ENCODE measurements around the gene TMPRSS3.
A peak's percentile ranks its signal among the peaks of the same experiment; 100 is the strongest.

The TMPRSS3 gene

GRCh38 chr21:42365770-42366169 lies 30.1 kb downstream of the TMPRSS3 start:
- no peak overlapping the region for H3K4me3 Mint-ChIP-seq
- H3K27ac Mint-ChIP-seq, result no peak overlapping the region
- H3K27me3 Mint-ChIP-seq, result peaks cover 8 to 22% of the 10 kb centered on the region in 2 donors
- ATAC-seq (replicated peaks) (no peak), DNase-seq (no peak)
- H3K4me1 Mint-ChIP-seq (ENCODE audit: low read depth in 2 of 2), result peaks cover 0 to 7% of the 10 kb centered on the region in 2 donors
- peaks cover 5% of the 10 kb centered on the region for H3K36me3 Mint-ChIP-seq (ENCODE audit: insufficient read depth)
- no peaks in the 10 kb centered on the region for H3K9me3 Mint-ChIP-seq

- DNase-seq (no peak), ATAC-seq (replicated peaks) (no peak)
- Mint-ChIP-seq H3K27me3 (peaks cover 8 to 22% of the 10 kb centered on the region in 2 donors), H3K27ac (no peak overlapping the region), H3K4me3 (no peak overlapping the region), H3K9me3 (no peaks in the 10 kb centered on the region), H3K36me3 (ENCODE audit: insufficient read depth) (peaks cover 5% of the 10 kb centered on the region), H3K4me1 (ENCODE audit: low read depth in 2 of 2) (peaks cover 0 to 7% of the 10 kb centered on the region in 2 donors)
Measured at GRCh38 chr21:42364304-42364865, 31.5 kb downstream of the TMPRSS3 start.

- DNase-seq (no peak), ATAC-seq (replicated peaks) (no peak)
- H3K9me3 Mint-ChIP-seq, result no peaks in the 10 kb centered on the region
- H3K36me3 Mint-ChIP-seq (ENCODE audit: insufficient read depth), result peaks cover 5% of the 10 kb centered on the region
- H3K27ac Mint-ChIP-seq, result no peak overlapping the region
- H3K4me3 Mint-ChIP-seq, result no peak overlapping the region
- H3K4me1 Mint-ChIP-seq (ENCODE audit: low read depth in 2 of 2), result peaks cover 0 to 7% of the 10 kb centered on the region in 2 donors
- peaks cover 8 to 29% of the 10 kb centered on the region in 2 donors for H3K27me3 Mint-ChIP-seq
Measured at GRCh38 chr21:42363312-42363711, 32.5 kb downstream of the TMPRSS3 start.

DNA sequence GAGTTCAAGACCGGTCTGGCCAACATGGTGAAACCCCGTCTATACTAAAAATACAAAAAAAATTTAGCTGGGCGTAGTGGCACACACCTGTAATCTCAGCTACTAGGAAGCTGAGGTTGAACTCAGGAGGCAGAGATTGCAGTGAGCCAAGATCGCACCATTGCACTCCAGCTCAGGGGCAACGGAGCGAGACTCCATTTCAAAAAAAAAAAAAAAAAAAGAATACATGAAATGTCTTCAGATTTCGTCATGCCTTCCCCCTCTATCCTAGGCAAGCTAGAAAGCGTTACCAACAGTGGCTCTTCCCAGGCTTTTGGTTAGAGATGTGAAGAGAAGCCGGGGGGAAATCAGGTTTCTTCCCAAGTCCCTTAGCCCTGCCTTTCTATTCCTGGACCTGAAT lies 33.2 kb downstream of the TMPRSS3 start:
- no peak overlapping the region for H3K4me3 Mint-ChIP-seq
- peaks cover 0 to 7% of the 10 kb centered on the region in 2 donors for H3K4me1 Mint-ChIP-seq (ENCODE audit: low read depth in 2 of 2)
- DNase-seq, result no peak
- H3K27me3 Mint-ChIP-seq, result peaks cover 8 to 34% of the 10 kb centered on the region in 2 donors
- H3K9me3 Mint-ChIP-seq, result no peaks in the 10 kb centered on the region
- H3K27ac Mint-ChIP-seq, result no peak overlapping the region
- H3K36me3 Mint-ChIP-seq (ENCODE audit: insufficient read depth), result peaks cover 5% of the 10 kb centered on the region
- no peak for ATAC-seq (replicated peaks)

GRCh38 chr21:42362198-42362597 lies 33.7 kb downstream of the TMPRSS3 start:
- ATAC-seq (replicated peaks) (no peak), DNase-seq (no peak)
- Mint-ChIP-seq H3K9me3 (no peaks in the 10 kb centered on the region), H3K4me1 (ENCODE audit: low read depth in 2 of 2) (peaks cover 0 to 5% of the 10 kb centered on the region in 2 donors), H3K36me3 (ENCODE audit: insufficient read depth) (peaks cover 5% of the 10 kb centered on the region), H3K27me3 (peaks cover 8 to 35% of the 10 kb centered on the region in 2 donors), H3K27ac (no peak overlapping the region), H3K4me3 (no peak overlapping the region)

DNA sequence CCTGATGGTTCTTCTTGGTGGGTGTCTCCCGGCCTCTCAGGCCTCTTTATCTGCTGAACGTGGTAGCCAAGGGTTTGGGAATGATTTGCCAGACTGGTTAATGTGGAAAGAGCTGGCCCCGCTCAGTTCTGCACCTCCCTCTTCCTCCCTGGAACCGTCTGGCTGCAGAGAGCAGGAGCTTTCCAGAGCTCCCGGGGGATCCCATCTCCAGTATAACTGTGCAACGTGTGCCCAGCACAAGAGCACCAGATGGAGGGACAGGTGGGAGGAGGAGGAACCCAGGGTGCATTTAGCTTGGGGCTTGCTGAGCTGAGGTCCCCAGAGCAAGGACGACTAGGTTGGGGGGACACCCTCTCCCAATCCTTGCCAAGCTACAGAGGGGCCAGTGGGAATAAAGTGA lies 34.6 kb downstream of the TMPRSS3 start:
- Mint-ChIP-seq H3K27me3 (peaks cover 8 to 42% of the 10 kb centered on the region in 2 donors), H3K4me3 (no peak overlapping the region), H3K4me1 (ENCODE audit: low read depth in 2 of 2) (peaks cover 0 to 5% of the 10 kb centered on the region in 2 donors), H3K36me3 (ENCODE audit: insufficient read depth) (peaks cover 5% of the 10 kb centered on the region), H3K27ac (no peak overlapping the region), H3K9me3 (no peaks in the 10 kb centered on the region)
- ATAC-seq (replicated peaks) (no peak), DNase-seq (no peak)

- no peak overlapping the region for H3K27ac Mint-ChIP-seq
- peaks cover 0 to 5% of the 10 kb centered on the region in 2 donors for H3K4me1 Mint-ChIP-seq (ENCODE audit: low read depth in 2 of 2)
- H3K27me3 Mint-ChIP-seq, result peaks cover 8 to 42% of the 10 kb centered on the region in 2 donors
- H3K4me3 Mint-ChIP-seq, result no peak overlapping the region
- ATAC-seq (replicated peaks) (no peak), DNase-seq (no peak)
- H3K9me3 Mint-ChIP-seq, result no peaks in the 10 kb centered on the region
- H3K36me3 Mint-ChIP-seq (ENCODE audit: insufficient read depth), result peaks cover 2% of the 10 kb centered on the region
Measured at GRCh38 chr21:42360317-42360716, 35.5 kb downstream of the TMPRSS3 start.

DNA sequence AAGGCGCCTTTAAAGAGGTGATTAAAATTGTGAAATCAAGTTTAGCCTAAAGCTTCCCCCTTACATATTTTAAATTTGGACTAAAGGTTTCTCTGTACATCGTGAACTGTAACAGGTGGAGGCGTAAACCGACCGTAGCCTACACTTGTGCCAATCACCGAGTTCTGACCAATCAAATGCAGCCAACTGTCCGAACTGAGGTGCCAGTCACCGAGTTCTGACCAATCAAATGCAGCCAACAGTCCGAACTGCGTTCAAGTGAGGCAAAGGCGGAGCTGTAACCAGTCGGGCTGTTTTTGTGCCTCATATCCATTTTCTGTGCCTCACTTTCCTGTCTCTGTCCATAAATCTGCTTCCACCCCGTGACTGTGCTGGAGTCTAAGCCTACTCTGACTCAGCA lies 36.9 kb downstream of the TMPRSS3 start:
- H3K4me3 Mint-ChIP-seq, result no peak overlapping the region
- H3K27me3 Mint-ChIP-seq, result peaks cover 13 to 41% of the 10 kb centered on the region in 2 donors
- peaks cover 2% of the 10 kb centered on the region for H3K36me3 Mint-ChIP-seq (ENCODE audit: insufficient read depth)
- DNase-seq, result no peak
- no peak overlapping the region for H3K27ac Mint-ChIP-seq
- peaks cover 0 to 4% of the 10 kb centered on the region in 2 donors for H3K9me3 Mint-ChIP-seq
- H3K4me1 Mint-ChIP-seq (ENCODE audit: low read depth in 2 of 2), result peaks cover 0 to 5% of the 10 kb centered on the region in 2 donors
- no peak for ATAC-seq (replicated peaks)

DNA sequence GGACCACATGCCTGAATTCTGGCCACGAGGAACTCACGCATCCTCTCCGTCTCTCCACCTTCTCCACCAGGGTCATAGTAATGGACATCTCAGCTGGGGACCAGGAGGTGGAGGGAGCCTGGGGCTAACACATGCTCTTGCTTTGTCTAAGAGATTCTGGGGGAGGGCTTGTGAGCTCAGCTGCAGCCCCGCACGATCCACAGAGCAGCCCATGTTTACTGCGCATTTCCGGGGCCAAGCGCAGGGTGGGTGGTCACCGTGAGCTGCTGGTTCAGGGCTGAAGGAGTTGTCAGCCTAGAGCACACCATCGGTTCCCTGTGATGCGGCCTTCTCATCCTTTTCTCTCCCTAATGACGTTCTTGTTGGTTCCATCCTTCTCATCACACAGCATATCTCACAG lies 37.6 kb downstream of the TMPRSS3 start:
- Mint-ChIP-seq H3K36me3 (ENCODE audit: insufficient read depth) (no peaks in the 10 kb centered on the region), H3K27ac (no peak overlapping the region), H3K4me3 (no peak overlapping the region), H3K4me1 (ENCODE audit: low read depth in 2 of 2) (peaks cover 0 to 5% of the 10 kb centered on the region in 2 donors), H3K27me3 (peaks cover 13 to 42% of the 10 kb centered on the region in 2 donors), H3K9me3 (peaks cover 0 to 4% of the 10 kb centered on the region in 2 donors)
- DNase-seq, result no peak
- ATAC-seq (replicated peaks), result no peak

- Mint-ChIP-seq H3K36me3 (ENCODE audit: insufficient read depth) (no peaks in the 10 kb centered on the region), H3K4me3 (no peak overlapping the region), H3K27me3 (peaks cover 11 to 50% of the 10 kb centered on the region in 2 donors), H3K9me3 (peaks cover 0 to 4% of the 10 kb centered on the region in 2 donors), H3K4me1 (ENCODE audit: low read depth in 2 of 2) (peaks cover 0 to 2% of the 10 kb centered on the region in 2 donors), H3K27ac (no peak overlapping the region)
- ATAC-seq (replicated peaks) (no peak), DNase-seq (no peak)
Measured at GRCh38 chr21:42357307-42357706, 38.5 kb downstream of the TMPRSS3 start.

DNA sequence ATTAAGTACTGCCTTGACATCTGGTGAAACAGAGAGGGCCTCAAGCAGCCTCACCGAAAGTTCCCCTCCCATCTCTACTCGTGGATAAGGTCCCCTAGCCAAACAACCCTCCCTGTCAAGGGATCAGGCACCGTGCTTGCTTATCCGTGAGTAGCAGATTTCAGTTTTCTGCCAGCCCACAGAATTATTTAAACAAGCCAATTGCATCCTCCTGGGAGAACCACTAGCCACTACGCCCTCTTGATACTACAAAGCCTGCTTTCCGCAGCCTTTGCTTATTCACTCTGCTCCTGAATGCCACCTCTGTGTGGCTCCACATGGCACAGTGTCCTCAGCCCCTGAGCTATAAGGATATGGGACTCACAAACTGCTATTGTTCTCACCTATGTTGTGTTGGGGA lies 39.2 kb downstream of the TMPRSS3 start:
- DNase-seq, result no peak
- no peak for ATAC-seq (replicated peaks)
- peaks cover 5 to 45% of the 10 kb centered on the region in 2 donors for H3K27me3 Mint-ChIP-seq
- peaks cover 0 to 4% of the 10 kb centered on the region in 2 donors for H3K9me3 Mint-ChIP-seq
- H3K4me3 Mint-ChIP-seq, result no peak overlapping the region
- H3K36me3 Mint-ChIP-seq (ENCODE audit: insufficient read depth), result no peaks in the 10 kb centered on the region
- H3K27ac Mint-ChIP-seq, result no peak overlapping the region
- H3K4me1 Mint-ChIP-seq (ENCODE audit: low read depth in 2 of 2), result no peaks in the 10 kb centered on the region

GRCh38 chr21:42356046-42356445 lies 39.8 kb downstream of the TMPRSS3 start:
- Mint-ChIP-seq H3K27ac (no peak overlapping the region), H3K36me3 (ENCODE audit: insufficient read depth) (no peaks in the 10 kb centered on the region), H3K9me3 (peaks cover 0 to 4% of the 10 kb centered on the region in 2 donors), H3K27me3 (peaks cover 5 to 44% of the 10 kb centered on the region in 2 donors), H3K4me1 (ENCODE audit: low read depth in 2 of 2) (no peaks in the 10 kb centered on the region), H3K4me3 (no peak overlapping the region)
- DNase-seq (no peak), ATAC-seq (replicated peaks) (no peak)

DNA sequence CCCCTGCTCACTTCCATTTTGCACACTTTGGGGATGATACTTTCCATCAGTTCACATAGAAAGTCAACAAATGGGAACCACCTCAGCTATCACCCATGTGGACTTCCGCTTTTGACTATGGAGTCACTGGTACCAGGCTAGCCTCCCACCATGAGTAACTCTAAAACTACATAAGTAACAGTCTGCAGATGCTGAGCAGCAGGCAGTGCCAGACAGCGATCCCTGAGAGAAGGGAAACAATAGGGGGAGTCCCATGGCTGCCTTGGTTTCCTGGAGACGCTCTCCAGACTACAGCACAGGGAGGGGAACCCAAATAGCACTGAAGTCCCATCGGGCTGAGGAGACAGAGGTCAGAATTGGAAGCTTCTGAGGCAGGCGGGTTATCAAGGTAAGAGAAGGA lies 42.2 kb downstream of the TMPRSS3 start:
- H3K9me3 Mint-ChIP-seq, result peaks cover 0 to 4% of the 10 kb centered on the region in 2 donors
- no peak overlapping the region for H3K27ac Mint-ChIP-seq
- no peaks in the 10 kb centered on the region for H3K4me1 Mint-ChIP-seq (ENCODE audit: low read depth in 2 of 2)
- peaks cover 5 to 41% of the 10 kb centered on the region in 2 donors for H3K27me3 Mint-ChIP-seq
- H3K4me3 Mint-ChIP-seq, result no peak overlapping the region
- ATAC-seq (replicated peaks), result no peak
- H3K36me3 Mint-ChIP-seq (ENCODE audit: insufficient read depth), result peaks cover 2% of the 10 kb centered on the region
- DNase-seq, result no peak

GRCh38 chr21:42352441-42353095 lies 43.3 kb downstream of the TMPRSS3 start:
- Mint-ChIP-seq H3K27ac (peak overlapping the region in 1 of 2 donors; percentile 39), H3K4me1 (ENCODE audit: low read depth in 2 of 2) (no peaks in the 10 kb centered on the region), H3K36me3 (ENCODE audit: insufficient read depth) (peaks cover 2% of the 10 kb centered on the region), H3K4me3 (no peak overlapping the region), H3K27me3 (peaks cover 5 to 32% of the 10 kb centered on the region in 2 donors), H3K9me3 (peaks cover 0 to 4% of the 10 kb centered on the region in 2 donors)
- ATAC-seq (replicated peaks) (no peak), DNase-seq (no peak)
